ENCODE data around the gene CDH23. TPM values are rescaled to one million over a fixed set of nuclear protein-coding genes. Genes with fewer than 3 reads are reported as not detected.
A peak's percentile ranks its signal among the peaks of the same experiment; 100 is the strongest.

Gene CDH23
- total and polyA plus RNA-seq, 10 of the 15 experiments (the other 5 are each of a cell fraction or from before 2014, with no cell fraction given): 0.09 to 0.40 (median 0.15) TPM; not detected in 1

DNA sequence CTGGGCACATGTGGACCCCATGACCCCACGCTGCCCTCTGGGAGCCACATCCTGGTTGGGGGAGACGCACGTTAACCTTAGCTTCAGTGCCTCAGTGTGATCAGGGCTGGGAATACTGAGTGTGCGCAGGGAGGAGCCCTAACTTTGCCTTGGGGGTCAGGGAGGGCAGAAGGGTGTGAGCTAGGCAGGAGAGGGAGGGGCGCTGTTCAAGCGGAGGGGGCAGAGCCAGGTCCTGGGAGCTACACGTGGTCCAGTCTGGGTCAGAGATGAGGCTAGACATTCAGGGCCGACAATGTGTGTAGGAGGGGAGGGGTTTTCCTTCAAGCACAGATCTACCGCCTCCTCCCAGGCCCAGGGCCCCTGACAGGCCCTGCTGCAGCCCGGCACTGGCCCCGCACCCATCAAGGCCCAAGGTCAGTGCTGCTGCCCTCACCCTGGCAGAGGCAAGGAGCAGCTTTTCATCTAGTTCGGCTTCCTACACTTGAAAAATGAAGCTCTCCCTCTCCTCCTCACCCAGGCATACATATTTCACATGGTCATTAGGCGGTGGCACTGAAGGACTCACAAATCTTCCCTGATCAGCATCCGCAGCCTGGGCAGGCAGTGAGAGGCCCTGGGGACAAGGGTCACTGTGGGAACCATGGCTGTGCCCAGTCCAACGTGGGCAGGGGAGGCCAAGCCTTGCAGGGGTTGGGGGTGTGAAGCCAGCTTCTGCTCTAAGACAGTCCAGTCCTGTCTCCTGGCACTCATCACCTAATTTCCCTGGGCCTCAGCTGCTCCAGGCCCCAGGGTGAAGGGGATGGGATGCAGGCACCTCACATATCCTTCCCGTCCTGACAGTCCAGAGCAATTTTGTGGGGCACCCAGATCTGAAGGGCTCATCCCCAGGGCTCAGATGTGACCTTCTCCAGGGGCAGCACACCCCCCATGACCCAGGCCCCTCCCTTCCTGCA is 275.6 kb downstream of the CDH23 start:
- DNase-seq (ENCODE audit: low read depth, low spot score): no peak
- Histone ChIP-seq H3K9ac (ENCODE audit: control insufficient read depth, insufficient read depth, low read length) (no peak overlapping the region), H4K20me1 (ENCODE audit: control insufficient read depth, insufficient read depth) (no peaks in the 10 kb centered on the region), H3K4me2 (ENCODE audit: control insufficient read depth, insufficient read depth) (no peak overlapping the region), H2AFZ (ENCODE audit: control insufficient read depth, low read depth, low read length) (no peak overlapping the region), H3K27me3 (replicated peaks in 1 of 2; ENCODE audit: control insufficient read depth in 2 of 2, insufficient read depth in 2 of 2, low read length in 1 of 2) (no peaks in the 10 kb centered on the region), H3K36me3 (ENCODE audit: control insufficient read depth in 2 of 2, insufficient read depth in 2 of 2, low read length in 1 of 2) (no peaks in the 10 kb centered on the region), H3K4me1 (ENCODE audit: control insufficient read depth, insufficient read depth, low read length) (peaks cover 10% of the 10 kb centered on the region), H3K79me2 (ENCODE audit: control insufficient read depth, insufficient read depth, low read length) (no peaks in the 10 kb centered on the region), H3K4me3 (no peak overlapping the region), H3K9me3 (replicated peaks; ENCODE audit: control insufficient read depth, insufficient read depth, low read length) (no peaks in the 10 kb centered on the region), H3K27ac (ENCODE audit: control insufficient read depth, insufficient read depth) (no peak overlapping the region)
- no peak for FAIRE-seq
- ChIA-PET SMC1A (ENCODE audit: uncharacterized antibody, unreplicated experiment) (interaction anchor here (1.3 kb wide), 1 partner anchor 8 kb away, joined by 3 read pairs; no protein-coding TSS in a partner anchor), POLR2A (no interaction called here), RAD21 (ENCODE audit: unreplicated experiment) (interaction anchor here (0.6 to 1.4 kb wide), 3 partner anchors 21 to 187 kb away, joined by 3 to 7 read pairs (median 3); no protein-coding TSS in a partner anchor), CTCF (interaction anchor here (0.6 to 1.5 kb wide), 4 partner anchors 9 to 26 kb away, joined by 3 to 5 read pairs (median 4); no protein-coding TSS in a partner anchor)
- no TSS peak for BruUV-seq (replicated peaks)
- intact Hi-C loops (cut with micrococcal nuclease; ENCODE audit: unreplicated experiment) (no loop called here), in situ Hi-C loops (cut with MboI) (no loop called here)
- ATAC-seq: peak; percentile 45; the same call in 1 of the 3 replicates
- WGBS (ENCODE audit: insufficient coverage, insufficient replicate concordance, low lambda C conversion rate, missing lambda C conversion rate): 40% methylated on average over 16 of the region's 16 CpGs
- TF ChIP-seq RAD21 (IDR thresholded peaks at IDR 0.05; ENCODE audit: insufficient read depth, low read depth, low read length) (no peak), IKZF1 (conservative IDR thresholded peaks at IDR 0.05) (no peak), RAD51 (IDR thresholded peaks at IDR 0.05) (no peak), SMAD5 (IDR thresholded peaks at IDR 0.05; ENCODE audit: low read depth) (no peak), RUNX3 (IDR thresholded peaks at IDR 0.05; ENCODE audit: low read length) (no peak), BHLHE40 (IDR thresholded peaks at IDR 0.05; ENCODE audit: borderline replicate concordance in 1 of 2, low read depth in 2 of 2, low read length in 1 of 2) (no peak), CBX5 (IDR thresholded peaks at IDR 0.05; ENCODE audit: low read depth) (no peak), ESRRA (IDR thresholded peaks at IDR 0.05; ENCODE audit: low read length) (no peak), MYB (IDR thresholded peaks at IDR 0.05; ENCODE audit: borderline replicate concordance, low read depth, low read length) (no peak), MXI1 (IDR thresholded peaks at IDR 0.05; ENCODE audit: low read depth, low read length) (no peak), ETV6 (conservative IDR thresholded peaks at IDR 0.05 in 1 of 2, IDR thresholded peaks at IDR 0.05 in 1 of 2; ENCODE audit: borderline replicate concordance in 1 of 2, low read depth in 1 of 2) (no peak)
- TF ChIP-seq, protein P1, sequence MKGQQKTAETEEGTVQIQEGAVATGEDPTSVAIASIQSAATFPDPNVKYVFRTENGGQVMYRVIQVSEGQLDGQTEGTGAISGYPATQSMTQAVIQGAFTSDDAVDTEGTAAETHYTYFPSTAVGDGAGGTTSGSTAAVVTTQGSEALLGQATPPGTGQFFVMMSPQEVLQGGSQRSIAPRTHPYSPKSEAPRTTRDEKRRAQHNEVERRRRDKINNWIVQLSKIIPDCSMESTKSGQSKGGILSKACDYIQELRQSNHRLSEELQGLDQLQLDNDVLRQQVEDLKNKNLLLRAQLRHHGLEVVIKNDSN (IDR thresholded peaks at IDR 0.05; ENCODE audit: borderline replicate concordance, extremely low read length, insufficient read depth, low read depth, low read length): no peak
- TF ChIP-seq, protein P2, sequence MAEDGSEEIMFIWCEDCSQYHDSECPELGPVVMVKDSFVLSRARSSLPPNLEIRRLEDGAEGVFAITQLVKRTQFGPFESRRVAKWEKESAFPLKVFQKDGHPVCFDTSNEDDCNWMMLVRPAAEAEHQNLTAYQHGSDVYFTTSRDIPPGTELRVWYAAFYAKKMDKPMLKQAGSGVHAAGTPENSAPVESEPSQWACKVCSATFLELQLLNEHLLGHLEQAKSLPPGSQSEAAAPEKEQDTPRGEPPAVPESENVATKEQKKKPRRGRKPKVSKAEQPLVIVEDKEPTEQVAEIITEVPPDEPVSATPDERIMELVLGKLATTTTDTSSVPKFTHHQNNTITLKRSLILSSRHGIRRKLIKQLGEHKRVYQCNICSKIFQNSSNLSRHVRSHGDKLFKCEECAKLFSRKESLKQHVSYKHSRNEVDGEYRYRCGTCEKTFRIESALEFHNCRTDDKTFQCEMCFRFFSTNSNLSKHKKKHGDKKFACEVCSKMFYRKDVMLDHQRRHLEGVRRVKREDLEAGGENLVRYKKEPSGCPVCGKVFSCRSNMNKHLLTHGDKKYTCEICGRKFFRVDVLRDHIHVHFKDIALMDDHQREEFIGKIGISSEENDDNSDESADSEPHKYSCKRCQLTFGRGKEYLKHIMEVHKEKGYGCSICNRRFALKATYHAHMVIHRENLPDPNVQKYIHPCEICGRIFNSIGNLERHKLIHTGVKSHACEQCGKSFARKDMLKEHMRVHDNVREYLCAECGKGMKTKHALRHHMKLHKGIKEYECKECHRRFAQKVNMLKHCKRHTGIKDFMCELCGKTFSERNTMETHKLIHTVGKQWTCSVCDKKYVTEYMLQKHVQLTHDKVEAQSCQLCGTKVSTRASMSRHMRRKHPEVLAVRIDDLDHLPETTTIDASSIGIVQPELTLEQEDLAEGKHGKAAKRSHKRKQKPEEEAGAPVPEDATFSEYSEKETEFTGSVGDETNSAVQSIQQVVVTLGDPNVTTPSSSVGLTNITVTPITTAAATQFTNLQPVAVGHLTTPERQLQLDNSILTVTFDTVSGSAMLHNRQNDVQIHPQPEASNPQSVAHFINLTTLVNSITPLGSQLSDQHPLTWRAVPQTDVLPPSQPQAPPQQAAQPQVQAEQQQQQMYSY (CRISPR knock-in tag; IDR thresholded peaks at IDR 0.05): no peak
- TF ChIP-seq, protein P3, sequence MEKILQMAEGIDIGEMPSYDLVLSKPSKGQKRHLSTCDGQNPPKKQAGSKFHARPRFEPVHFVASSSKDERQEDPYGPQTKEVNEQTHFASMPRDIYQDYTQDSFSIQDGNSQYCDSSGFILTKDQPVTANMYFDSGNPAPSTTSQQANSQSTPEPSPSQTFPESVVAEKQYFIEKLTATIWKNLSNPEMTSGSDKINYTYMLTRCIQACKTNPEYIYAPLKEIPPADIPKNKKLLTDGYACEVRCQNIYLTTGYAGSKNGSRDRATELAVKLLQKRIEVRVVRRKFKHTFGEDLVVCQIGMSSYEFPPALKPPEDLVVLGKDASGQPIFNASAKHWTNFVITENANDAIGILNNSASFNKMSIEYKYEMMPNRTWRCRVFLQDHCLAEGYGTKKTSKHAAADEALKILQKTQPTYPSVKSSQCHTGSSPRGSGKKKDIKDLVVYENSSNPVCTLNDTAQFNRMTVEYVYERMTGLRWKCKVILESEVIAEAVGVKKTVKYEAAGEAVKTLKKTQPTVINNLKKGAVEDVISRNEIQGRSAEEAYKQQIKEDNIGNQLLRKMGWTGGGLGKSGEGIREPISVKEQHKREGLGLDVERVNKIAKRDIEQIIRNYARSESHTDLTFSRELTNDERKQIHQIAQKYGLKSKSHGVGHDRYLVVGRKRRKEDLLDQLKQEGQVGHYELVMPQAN (conservative IDR thresholded peaks at IDR 0.05): no peak

Measured in GM12878 (cell line).